HCT116 (cell line): ENCODE results near the gene OR4C3. TPM values are rescaled to one million over a fixed set of nuclear protein-coding genes. Genes with fewer than 3 reads are reported as not detected.
"Not testable (repeated sequence)": the region's sequence is repeated elsewhere in the genome, so short reads cannot be mapped to it uniquely, and the experiment has no call there.

ENCODE experiments used
- ATAC-seq: fragments of 200-7000 bp; cut with Tn5 transposase; 2 replicates; pipeline ENCODE4 v1.9.1; 2020; ENCODE audit warnings: mild to moderate bottlenecking, moderate library complexity
- BruUV-seq: library from RNA; stranded (reverse); fragments of 400-500 nt; replicated peaks from 2 replicates; lab custom pipeline; 2021; lab: Mats Ljungman, UMichigan
- CTCF ChIA-PET: fragments of 300-600 bp; sonication (Branson Sonifier 250); formaldehyde crosslinking; loops from one replicate; lab custom pipeline; 2021; ENCODE audit warnings: antibody characterized with exemption; lab: Charles Lee
- POLR2A ChIA-PET: fragments of 300-600, 350-600 bp; sonication (Branson Sonifier 250); formaldehyde crosslinking; loops from one replicate; lab custom pipeline; 2021; ENCODE audit warnings: antibody characterized with exemption; lab: Charles Lee
- RAD21 ChIA-PET, 2 experiments: fragments of 300-600 bp; sonication (Branson Sonifier 250); formaldehyde crosslinking; loops; one replicate each; lab custom pipeline; 2023; ENCODE audit warnings: low total read pairs in 2 of 2; ENCODE audit not compliant: uncharacterized antibody in 2 of 2, unreplicated experiment in 2 of 2, low non-redundant PET in 1 of 2; lab: Charles Lee
- DNase-seq: peaks from one replicate; pipeline ENCODE4 v3.0.0-alpha.2; 2010; ENCODE audit warnings: low read depth, low spot score
- H2AFZ ChIP-seq: fragments of 200-600 bp; shearing (Covaris generic), sonication (generic); 2 replicates; pipeline ENCODE4 v1.6.1; 2017; ENCODE audit warnings: low read depth, mixed run types, mixed read lengths, antibody characterized with exemption, low read length; ENCODE audit not compliant: poor library complexity, severe bottlenecking
- H3K27ac ChIP-seq: 2 replicates; pipeline ENCODE4 v1.5.1; 2012; ENCODE audit warnings: low read depth, low read length
- H3K27me3 ChIP-seq: fragments of 200-600 bp; sonication (generic); 2 replicates; pipeline ENCODE4 v1.6.1; 2016; ENCODE audit warnings: mixed run types, low read length, mixed read lengths; ENCODE audit not compliant: insufficient read depth
- H3K36me3 ChIP-seq, 2 experiments: fragments of 200-500 bp in 1 of 2; fragments of 200-600 bp in 1 of 2; sonication (Bioruptor generic) in 1 of 2; sonication (generic) in 1 of 2; 2 replicates each; pipeline versions ENCODE4 v1.5.1 to v1.6.1; 2014 to 2016; ENCODE audit warnings: low read length in 2 of 2, inconsistent platforms in 1 of 2, mixed read lengths in 1 of 2, mixed run types in 1 of 2; ENCODE audit not compliant: insufficient read depth in 2 of 2, control insufficient read depth in 1 of 2
- H3K4me1 ChIP-seq, 2 experiments: fragments of 200-600 bp in 1 of 2; sonication (generic) in 1 of 2; 2 replicates each; pipeline versions ENCODE4 v1.5.1 to v1.6.1; 2012 to 2017; ENCODE audit warnings: low read length in 2 of 2, inconsistent platforms in 1 of 2, mild to moderate bottlenecking in 1 of 2, mixed read lengths in 1 of 2, mixed run types in 1 of 2, moderate library complexity in 1 of 2; ENCODE audit not compliant: insufficient read depth in 2 of 2, control insufficient read depth in 1 of 2
- H3K4me2 ChIP-seq: fragments of 200-600 bp; sonication (generic); 2 replicates; pipeline ENCODE4 v1.6.1; 2017; ENCODE audit warnings: mixed run types, low read length, mixed read lengths
- H3K4me3 ChIP-seq, 2 experiments: fragments of 200-600 bp in 1 of 2; sonication (generic) in 1 of 2; replicated peaks in 1 of 2; 2 replicates each; pipeline ENCODE4 v1.5.1; 2011 to 2016; ENCODE audit warnings: low read length in 2 of 2, control low read depth in 1 of 2, low read depth in 1 of 2, mild to moderate bottlenecking in 1 of 2, mixed read lengths in 1 of 2, mixed run types in 1 of 2
- H3K79me2 ChIP-seq: fragments of 200-600 bp; sonication (generic); 2 replicates; pipeline ENCODE4 v1.6.1; 2017; ENCODE audit warnings: mild to moderate bottlenecking, mixed run types, low read length, moderate library complexity, mixed read lengths; ENCODE audit not compliant: insufficient read depth
- H3K9ac ChIP-seq: fragments of 200-600 bp; sonication (generic); 2 replicates; pipeline ENCODE4 v1.6.1; 2016; ENCODE audit warnings: low read length, mixed read lengths
- H3K9me2 ChIP-seq: fragments of 200-600 bp; sonication (generic), shearing (Covaris generic); 2 replicates; pipeline ENCODE4 v1.6.1; 2017; ENCODE audit warnings: mixed run types, mild to moderate bottlenecking, moderate library complexity; ENCODE audit not compliant: insufficient read depth
- H3K9me3 ChIP-seq, 2 experiments: fragments of 200-500 bp in 1 of 2; fragments of 200-600 bp in 1 of 2; sonication (Bioruptor generic) in 1 of 2; sonication (generic) in 1 of 2; 2 replicates each; pipeline ENCODE4 v1.6.1; 2014 to 2017; ENCODE audit warnings: low read length in 2 of 2, mixed read lengths in 2 of 2, inconsistent platforms in 1 of 2, low read depth in 1 of 2, mild to moderate bottlenecking in 1 of 2, mixed run types in 1 of 2, moderate library complexity in 1 of 2; ENCODE audit not compliant: control insufficient read depth in 1 of 2, insufficient read depth in 1 of 2
- H4K20me1 ChIP-seq: fragments of 200-600 bp; sonication (generic), shearing (Covaris generic); 2 replicates; pipeline ENCODE4 v1.6.1; 2017; ENCODE audit warnings: mixed run types, mild to moderate bottlenecking, moderate library complexity; ENCODE audit not compliant: insufficient read depth
- CBX3 ChIP-seq: IDR thresholded peaks from 2 replicates; pipeline ENCODE4 v1.6.1; 2012; ENCODE audit warnings: low read depth
- ELF1 ChIP-seq: IDR thresholded peaks from 2 replicates; pipeline ENCODE4 v1.6.1; 2012; ENCODE audit warnings: low read depth, borderline replicate concordance
- EZH2phosphoT487 ChIP-seq: fragments of 200-600 bp; IDR thresholded peaks from 2 replicates; pipeline ENCODE4 v1.6.1; 2018; ENCODE audit warnings: antibody characterized with exemption, borderline replicate concordance
- FOSL1 ChIP-seq: IDR thresholded peaks from 2 replicates; pipeline ENCODE4 v1.6.1; 2012; ENCODE audit warnings: low read depth
- POLR2AphosphoS5 ChIP-seq: IDR thresholded peaks from 2 replicates; pipeline ENCODE4 v1.6.1; 2011; ENCODE audit warnings: mild to moderate bottlenecking, low read depth, low read length, moderate library complexity
- RAD21 ChIP-seq: IDR thresholded peaks from 2 replicates; pipeline ENCODE4 v1.6.1; 2012; ENCODE audit warnings: low read depth, mild to moderate bottlenecking
- SP1 ChIP-seq: IDR thresholded peaks from 2 replicates; pipeline ENCODE4 v1.6.1; 2012; ENCODE audit warnings: low read depth
- SRF ChIP-seq: IDR thresholded peaks from 2 replicates; pipeline ENCODE4 v1.6.1; 2012; ENCODE audit warnings: low read depth
- TCF7L2 ChIP-seq: IDR thresholded peaks from 2 replicates; pipeline ENCODE4 v1.7.0; 2011; ENCODE audit warnings: borderline replicate concordance, inconsistent platforms; ENCODE audit not compliant: insufficient read depth, insufficient read length; ENCODE audit errors: extremely low read depth
- YY1 ChIP-seq: IDR thresholded peaks from 2 replicates; pipeline ENCODE4 v1.6.1; 2011; ENCODE audit warnings: low read length, low read depth, moderate library complexity, mild to moderate bottlenecking; ENCODE audit not compliant: insufficient replicate concordance; ENCODE audit errors: extremely low read depth
- intact Hi-C: fragments of 100-400 bp; cut with micrococcal nuclease; formaldehyde crosslinking; loops from 2 replicates; pipeline ENCODE4 v1.10.0; 2022
- total RNA-seq: library from RNA; stranded (reverse); gene quantifications from one replicate; pipeline ENCODE4 v1.2.1, GENCODE V29; 2021; ENCODE audit not compliant: unreplicated experiment
- TF ChIP-seq, protein P1 (sequence below): IDR thresholded peaks from 2 replicates; pipeline ENCODE4 v1.6.1; 2011; ENCODE audit warnings: mild to moderate bottlenecking, low read length, moderate library complexity; ENCODE audit not compliant: insufficient replicate concordance; ENCODE audit errors: extremely low read depth
- TF ChIP-seq, protein P2 (sequence below): IDR thresholded peaks from 2 replicates; pipeline ENCODE4 v1.6.1; 2012; ENCODE audit warnings: low read depth
- TF ChIP-seq, protein P3 (sequence below): IDR thresholded peaks from 2 replicates; pipeline ENCODE4 v1.6.1; 2012

The OR4C3 gene
- total RNA-seq, 1 experiment from 2014 or later: not detected

DNA sequence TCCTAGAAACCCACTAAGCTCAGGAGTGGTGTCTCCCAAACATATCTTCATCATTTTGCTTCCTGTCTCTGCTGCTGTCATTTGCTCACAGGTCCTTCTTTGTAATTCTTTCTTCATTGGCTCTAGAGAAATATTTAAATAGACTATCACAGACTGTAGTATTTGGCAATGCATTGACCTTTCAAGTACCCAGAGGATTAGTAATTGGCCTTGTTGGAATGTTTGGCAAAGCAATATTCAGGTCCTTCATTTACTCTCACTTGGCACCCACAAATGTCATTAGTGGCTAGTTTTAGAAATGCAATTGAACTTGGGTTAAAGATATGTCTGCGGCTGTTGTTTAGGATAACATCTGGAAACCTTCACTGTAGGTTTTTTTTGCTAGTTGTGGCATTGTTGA is 30.0 kb downstream of the OR4C3 start:
- no peaks in the 10 kb centered on the region for H3K27me3 ChIP-seq
- no peak overlapping the region for H3K4me3 ChIP-seq
- H3K9me3 ChIP-seq: no peaks in the 10 kb centered on the region
- ATAC-seq (no peak), DNase-seq (no peak)
- no peak overlapping the region for H2AFZ ChIP-seq
- no peak overlapping the region for H3K4me2 ChIP-seq
- ChIA-PET CTCF (no interaction called here), RAD21 (no interaction called here), POLR2A (no interaction called here)
- no peak for TF ChIP-seq SP1
- no peak for TF ChIP-seq POLR2AphosphoS5
- no peak for TF ChIP-seq FOSL1
- TF ChIP-seq RAD21: no peak
- TF ChIP-seq CBX3: no peak
- TF ChIP-seq, protein P1, sequence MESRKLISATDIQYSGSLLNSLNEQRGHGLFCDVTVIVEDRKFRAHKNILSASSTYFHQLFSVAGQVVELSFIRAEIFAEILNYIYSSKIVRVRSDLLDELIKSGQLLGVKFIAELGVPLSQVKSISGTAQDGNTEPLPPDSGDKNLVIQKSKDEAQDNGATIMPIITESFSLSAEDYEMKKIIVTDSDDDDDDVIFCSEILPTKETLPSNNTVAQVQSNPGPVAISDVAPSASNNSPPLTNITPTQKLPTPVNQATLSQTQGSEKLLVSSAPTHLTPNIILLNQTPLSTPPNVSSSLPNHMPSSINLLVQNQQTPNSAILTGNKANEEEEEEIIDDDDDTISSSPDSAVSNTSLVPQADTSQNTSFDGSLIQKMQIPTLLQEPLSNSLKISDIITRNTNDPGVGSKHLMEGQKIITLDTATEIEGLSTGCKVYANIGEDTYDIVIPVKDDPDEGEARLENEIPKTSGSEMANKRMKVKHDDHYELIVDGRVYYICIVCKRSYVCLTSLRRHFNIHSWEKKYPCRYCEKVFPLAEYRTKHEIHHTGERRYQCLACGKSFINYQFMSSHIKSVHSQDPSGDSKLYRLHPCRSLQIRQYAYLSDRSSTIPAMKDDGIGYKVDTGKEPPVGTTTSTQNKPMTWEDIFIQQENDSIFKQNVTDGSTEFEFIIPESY: no peak
- no peak for TF ChIP-seq YY1
- TF ChIP-seq ELF1: no peak
- TF ChIP-seq, protein P2, sequence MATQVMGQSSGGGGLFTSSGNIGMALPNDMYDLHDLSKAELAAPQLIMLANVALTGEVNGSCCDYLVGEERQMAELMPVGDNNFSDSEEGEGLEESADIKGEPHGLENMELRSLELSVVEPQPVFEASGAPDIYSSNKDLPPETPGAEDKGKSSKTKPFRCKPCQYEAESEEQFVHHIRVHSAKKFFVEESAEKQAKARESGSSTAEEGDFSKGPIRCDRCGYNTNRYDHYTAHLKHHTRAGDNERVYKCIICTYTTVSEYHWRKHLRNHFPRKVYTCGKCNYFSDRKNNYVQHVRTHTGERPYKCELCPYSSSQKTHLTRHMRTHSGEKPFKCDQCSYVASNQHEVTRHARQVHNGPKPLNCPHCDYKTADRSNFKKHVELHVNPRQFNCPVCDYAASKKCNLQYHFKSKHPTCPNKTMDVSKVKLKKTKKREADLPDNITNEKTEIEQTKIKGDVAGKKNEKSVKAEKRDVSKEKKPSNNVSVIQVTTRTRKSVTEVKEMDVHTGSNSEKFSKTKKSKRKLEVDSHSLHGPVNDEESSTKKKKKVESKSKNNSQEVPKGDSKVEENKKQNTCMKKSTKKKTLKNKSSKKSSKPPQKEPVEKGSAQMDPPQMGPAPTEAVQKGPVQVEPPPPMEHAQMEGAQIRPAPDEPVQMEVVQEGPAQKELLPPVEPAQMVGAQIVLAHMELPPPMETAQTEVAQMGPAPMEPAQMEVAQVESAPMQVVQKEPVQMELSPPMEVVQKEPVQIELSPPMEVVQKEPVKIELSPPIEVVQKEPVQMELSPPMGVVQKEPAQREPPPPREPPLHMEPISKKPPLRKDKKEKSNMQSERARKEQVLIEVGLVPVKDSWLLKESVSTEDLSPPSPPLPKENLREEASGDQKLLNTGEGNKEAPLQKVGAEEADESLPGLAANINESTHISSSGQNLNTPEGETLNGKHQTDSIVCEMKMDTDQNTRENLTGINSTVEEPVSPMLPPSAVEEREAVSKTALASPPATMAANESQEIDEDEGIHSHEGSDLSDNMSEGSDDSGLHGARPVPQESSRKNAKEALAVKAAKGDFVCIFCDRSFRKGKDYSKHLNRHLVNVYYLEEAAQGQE: no peak
- no peak for TF ChIP-seq SRF
- no peak for TF ChIP-seq TCF7L2
- no peak for TF ChIP-seq EZH2phosphoT487
- TF ChIP-seq, protein P3, sequence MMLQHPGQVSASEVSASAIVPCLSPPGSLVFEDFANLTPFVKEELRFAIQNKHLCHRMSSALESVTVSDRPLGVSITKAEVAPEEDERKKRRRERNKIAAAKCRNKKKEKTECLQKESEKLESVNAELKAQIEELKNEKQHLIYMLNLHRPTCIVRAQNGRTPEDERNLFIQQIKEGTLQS: no peak
- H3K79me2 ChIP-seq: no peaks in the 10 kb centered on the region
- BruUV-seq: no TSS peak
- H3K9me2 ChIP-seq: no peaks in the 10 kb centered on the region
- no peaks in the 10 kb centered on the region for H3K36me3 ChIP-seq
- H3K9ac ChIP-seq: no peak overlapping the region
- intact Hi-C loops: no loop called here
- H4K20me1 ChIP-seq: no peaks in the 10 kb centered on the region
- no peaks in the 10 kb centered on the region for H3K4me1 ChIP-seq
- no peak overlapping the region for H3K27ac ChIP-seq

DNA sequence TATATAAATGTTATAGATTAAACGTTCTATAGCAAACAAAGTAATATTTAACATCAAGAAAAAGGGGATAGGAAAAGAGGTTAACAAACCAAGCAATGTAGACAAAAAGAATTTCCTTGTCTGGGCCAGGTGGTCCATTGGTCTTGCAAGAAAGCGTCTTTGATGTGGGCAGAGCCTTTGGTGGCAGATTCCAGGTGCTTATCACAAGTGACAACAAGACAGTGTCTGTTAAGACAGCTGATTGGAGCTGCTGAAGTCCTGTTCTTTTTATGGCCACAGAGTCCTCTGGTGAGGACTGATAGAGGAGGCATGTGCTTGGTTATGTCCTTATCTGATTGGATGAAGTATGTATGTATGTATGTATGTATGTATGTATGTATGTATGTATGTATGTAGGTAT is 36.6 kb downstream of the OR4C3 start:
- H3K79me2 ChIP-seq, H4K20me1 ChIP-seq, H2AFZ ChIP-seq, H3K27me3 ChIP-seq, H3K9me3 ChIP-seq, CTCF ChIA-PET, RAD21 ChIA-PET, H3K4me1 ChIP-seq, ATAC-seq, H3K9me2 ChIP-seq, H3K4me2 ChIP-seq, BruUV-seq, POLR2A ChIA-PET, H3K36me3 ChIP-seq, DNase-seq, H3K9ac ChIP-seq, H3K27ac ChIP-seq, H3K4me3 ChIP-seq, intact Hi-C loops: not testable (repeated sequence)
